Stimulated activated CD4-positive, alpha-beta T cell treated with anti-CD3 and anti-CD28 coated beads, Interleukin-12 subunit alpha, Interleukin-12 subunit beta, amount 100 ng/mL, for 4 hours (primary cell): ENCODE data around the gene C6orf58.

Source experiments
- DNase-seq: peaks from one replicate; pipeline ENCODE4 v3.0.0-alpha.2; 2020

C6orf58 gene

DNA sequence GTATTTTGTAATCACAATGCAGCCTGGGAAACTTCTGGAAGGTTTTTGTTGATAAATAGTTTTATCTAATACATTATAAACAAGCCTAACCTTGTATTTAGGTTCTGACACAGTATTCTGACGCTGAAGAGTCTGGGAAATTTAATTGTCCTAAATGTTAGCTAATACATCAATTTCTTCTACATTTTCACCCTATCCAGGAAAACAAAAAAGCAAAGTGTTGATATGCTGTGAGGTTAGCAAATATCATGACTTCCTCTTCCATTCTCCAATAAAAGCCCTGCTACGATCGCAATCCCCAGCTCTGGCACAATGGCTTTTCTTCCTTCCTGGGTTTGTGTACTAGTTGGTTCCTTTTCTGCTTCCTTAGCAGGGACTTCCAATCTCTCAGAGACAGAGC is at the start of gene C6orf58:
C6orf58 (plus strand) TSS at position 301 of the 400 bp plus-strand sequence; CDS start at position 313, 12 bp downstream.
- DNase-seq: no peak

DNA sequence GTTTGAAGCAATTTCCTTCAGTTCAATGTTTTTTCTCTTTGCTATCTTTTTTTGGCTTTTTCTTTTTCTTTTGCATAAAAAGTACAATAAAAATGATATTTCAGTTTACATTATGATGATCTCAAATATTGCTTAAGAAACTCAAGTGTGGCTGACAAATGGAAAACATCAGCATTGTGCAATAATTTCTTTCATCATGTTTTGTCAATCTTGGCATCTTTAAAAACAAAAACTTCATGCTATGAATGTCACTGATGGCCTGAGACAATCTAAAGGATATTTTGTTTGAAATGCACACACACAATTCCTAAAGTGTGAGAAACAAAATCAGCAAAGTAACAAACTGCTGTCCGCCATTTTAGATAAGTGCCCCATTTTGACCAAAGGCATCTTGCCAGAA is 44.0 kb upstream of the C6orf58 start:
- DNase-seq: no peak

DNA sequence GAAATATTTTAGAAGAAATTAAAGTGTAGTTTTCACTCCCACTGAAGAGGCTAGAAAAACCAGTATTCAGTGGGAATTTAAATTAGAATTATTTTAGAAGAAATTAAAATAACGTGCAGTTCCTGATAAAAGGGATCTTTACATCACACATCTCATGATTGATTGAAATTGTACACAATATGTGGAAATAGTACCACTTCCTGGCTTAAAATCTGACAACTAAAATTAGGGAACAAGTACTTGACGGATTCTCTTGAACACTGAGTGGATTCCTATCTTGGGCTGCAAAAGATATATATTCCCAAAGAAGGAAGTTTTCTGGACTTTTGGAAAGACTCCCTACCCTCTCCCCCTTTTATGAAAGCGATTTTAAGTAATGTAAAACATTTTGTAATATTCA is 43.2 kb upstream of the C6orf58 start:
- DNase-seq: no peak

DNA sequence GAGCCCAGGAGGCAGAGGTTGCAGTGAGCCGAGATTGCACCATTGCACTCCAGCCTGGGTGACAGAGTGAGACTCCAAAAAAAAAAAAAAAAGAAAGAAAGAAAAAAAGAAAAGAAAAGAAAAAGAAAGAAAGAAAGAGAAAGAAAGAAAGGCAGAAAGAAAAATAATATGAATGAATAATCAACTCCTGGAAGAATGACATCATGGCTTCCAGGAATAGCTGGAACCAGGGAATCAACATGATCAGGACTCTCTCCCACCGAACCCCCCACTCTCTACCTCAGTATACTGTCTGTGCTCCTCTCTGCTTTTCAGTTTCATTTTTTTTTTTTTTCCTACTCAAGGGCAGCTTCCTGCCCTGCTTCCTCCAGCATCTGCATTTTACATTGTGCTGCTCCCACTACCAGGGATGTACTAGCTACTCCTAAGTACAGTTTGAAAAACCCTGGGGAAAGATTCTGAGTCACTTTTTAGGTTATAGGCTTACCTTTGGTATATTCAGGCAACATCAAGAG is 38.2 kb upstream of the C6orf58 start:
- no peak for DNase-seq

DNA sequence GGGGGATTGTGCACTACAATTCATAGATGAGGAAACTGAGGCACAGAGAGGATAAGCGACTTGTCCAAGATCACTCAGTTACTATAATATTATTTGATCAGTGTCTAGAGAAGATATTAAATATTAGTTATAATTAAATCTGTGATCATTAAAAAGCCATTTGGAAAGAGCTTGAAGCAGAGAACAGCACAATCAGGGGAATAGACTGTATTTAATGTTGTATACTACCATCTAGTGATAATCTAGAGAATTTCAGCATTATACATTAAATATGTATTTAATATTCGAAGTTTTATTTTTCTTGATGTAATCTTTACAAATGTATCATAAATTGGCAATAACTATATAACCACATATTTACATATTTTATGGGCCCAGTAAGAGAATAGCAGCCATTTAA is 37.7 kb upstream of the C6orf58 start:
- DNase-seq: no peak

DNA sequence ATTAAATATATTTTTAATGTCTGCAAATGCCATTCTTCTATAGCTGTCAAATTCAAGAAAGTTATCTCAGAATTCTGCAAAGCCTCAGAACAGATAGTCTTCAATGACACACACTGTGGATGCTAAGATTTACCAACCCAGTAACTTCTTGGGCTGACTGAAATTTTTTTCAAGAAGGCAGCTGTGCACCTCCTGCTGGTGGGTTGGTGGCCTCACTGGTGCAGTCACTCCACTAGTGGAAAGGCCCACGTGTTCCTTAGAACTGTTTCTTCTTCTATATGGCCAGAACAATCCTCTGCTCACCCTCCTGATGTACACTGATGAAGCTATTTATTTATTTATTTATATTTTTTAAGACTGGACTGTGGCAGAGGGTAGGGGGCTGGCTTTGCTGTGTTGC is 29.8 kb upstream of the C6orf58 start:
- DNase-seq: no peak

DNA sequence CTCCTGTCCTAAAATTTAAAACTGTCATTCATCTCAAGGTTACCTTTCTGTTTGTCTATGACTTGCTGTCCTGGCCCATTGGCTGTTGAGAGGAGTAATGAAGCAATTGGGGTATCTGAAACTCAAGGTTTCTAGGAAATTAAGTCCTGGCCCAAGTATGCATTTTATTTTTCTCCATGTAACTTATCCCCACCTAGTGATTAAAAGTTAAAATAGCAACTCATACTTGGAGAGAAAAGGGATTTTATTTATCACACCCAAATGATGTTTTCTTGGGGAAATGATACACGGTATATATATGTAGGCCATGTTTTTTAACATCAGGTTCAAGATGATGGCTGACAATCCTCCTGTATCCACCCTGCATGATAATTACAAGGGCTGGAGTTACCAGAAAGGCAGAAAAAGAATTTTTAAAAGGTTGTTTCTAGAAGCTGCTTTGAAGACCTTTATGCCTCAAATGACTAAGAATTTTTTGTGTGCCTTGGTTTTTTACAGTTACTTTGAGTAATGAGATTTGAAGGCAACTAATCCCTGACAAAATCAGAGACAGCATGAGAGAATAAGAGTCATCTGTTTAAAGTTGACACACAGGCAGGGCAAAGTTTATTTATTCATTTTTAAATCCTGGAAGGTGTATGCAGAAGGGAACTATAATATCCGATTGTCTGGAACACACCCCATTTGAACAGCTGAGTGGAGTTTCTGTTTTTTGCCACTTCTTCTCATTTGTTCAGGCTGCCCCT is 28.9 kb upstream of the C6orf58 start:
- DNase-seq: no peak

DNA sequence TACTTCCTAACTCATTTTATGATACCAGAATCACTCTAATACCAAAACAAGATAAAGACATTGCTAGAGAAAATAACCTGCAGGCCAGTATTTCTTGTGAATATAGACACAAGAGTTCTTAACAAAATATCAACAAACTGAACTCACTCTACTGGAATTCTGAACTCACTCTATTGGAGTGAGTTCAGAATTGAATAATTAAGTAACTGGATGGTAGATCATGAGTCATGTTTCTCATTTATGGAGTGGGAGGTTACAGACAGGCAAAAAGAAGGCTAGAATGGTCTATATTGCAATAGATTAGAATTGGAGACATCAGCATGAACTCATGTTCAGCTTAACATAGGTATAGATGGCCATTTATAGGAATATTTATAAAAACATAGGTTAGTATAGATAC is 26.6 kb upstream of the C6orf58 start:
- DNase-seq: no peak

DNA sequence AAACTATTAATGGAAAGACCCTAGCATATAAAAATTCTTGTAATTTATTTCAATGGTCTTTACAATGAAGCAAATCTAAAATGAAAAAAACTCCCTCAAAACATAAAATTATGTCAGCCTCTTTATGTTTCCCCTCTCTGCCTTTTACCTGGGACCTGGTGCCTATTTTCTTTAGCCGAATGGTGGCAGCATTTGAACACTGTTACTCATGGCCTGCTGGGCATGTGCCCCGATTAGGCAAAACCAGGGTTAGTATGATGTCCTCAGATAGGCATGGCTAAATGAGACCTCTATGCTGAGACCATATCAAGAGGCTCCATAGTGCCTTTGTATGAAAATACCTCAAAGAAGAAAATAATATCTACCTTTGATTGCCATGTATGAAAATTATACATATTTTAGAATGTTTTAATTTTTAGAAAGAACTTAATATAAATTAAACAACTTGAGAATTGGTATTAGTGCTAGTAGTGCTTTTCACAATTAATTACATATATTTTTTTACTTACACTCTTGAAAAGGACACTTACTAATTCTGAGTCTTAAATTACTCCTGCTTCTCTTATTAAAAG is 22.5 kb upstream of the C6orf58 start:
- no peak for DNase-seq

DNA sequence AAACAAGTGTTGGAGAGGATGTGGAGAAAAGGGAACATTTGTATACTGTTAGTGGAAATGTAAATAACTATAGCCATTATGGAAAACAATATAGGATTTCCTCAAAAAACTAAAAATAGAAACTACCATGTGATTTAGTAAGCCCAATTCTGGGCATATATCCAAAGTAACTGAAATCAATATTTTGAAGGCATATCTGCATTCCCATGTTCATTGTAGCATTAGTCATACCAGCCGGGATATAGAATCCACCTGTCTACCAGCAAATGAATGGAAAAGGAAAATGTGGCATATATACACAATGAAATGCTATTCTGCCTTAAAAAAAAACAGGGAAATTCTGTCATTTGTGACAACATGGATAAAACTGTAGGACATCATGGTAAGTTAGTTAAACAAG is 15.3 kb upstream of the C6orf58 start:
- no peak for DNase-seq

DNA sequence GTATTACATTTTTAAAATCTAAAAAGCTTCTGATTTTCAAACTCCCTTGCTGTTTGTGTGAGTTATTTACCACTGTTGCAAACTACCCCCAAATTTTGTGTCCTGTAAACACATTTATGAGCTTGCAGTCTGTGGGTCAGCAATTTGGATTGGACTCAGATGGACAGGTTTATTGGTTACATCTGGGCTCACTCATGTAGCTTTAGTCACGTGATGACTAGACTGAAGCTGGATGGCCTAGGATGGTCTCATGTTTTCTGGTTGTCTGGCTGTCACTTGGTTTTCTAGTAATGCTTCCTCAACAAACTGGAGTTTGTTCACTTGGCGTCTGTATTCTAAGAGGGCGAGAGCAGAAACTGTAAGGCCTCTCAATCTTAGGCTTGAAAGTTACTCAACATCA is 12.2 kb upstream of the C6orf58 start:
- no peak for DNase-seq

DNA sequence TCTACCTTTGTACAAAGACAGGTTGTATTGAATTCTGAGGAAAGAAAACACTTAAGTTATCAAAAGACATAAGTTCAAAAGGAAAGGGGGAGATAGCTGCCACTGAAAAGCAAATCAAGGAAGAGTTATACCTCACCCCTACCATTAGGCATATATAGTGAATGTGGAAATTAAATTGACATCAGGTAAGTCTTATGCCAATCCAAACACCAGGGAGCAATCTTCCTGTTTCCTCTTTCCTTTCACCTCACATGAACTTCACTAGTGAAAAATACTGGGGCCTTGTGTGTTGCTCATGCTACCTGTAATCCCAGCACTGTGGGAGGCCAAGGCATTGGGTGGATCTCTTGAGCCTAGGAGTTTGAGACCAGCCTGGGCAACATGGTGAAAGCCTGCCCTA is 10.9 kb upstream of the C6orf58 start:
- DNase-seq: no peak

DNA sequence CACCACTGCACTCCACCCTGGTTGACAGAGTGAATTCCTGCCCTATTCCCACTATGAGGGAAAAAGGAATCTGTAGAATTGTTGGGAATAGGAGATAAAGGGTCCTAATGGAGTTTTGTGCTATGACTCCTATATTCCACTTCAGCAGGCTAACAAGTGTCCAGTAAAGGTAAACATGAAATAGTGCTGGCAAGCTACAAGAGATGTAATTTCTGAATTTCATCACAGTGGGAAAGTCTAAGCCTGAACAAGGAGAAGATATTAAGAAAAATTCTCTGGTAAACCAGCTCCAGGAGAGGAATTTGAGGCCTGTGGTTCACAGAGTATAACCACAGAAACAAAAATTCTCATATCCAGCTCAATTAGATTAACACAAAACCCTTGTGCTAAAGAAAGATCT is 10.3 kb upstream of the C6orf58 start:
- no peak for DNase-seq

DNA sequence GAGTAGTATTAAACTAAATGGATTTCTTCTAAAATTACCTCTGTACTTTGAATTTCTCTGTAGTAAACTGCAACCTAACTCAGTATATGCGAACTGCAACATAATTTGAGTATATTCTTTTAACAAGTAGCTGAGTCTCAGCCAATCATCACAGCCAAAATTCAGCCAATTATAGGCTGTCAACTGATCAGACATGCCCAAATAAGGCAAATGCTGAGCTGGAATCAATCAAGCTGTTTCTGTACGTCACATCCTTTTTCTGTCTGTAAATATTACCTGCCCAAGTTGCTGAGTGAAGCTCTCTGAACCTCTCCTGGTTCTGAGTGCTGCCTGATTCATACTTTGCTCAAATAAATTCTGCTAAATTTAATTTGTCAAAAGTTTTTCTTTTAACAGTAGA is 9.5 kb upstream of the C6orf58 start:
- DNase-seq: no peak

DNA sequence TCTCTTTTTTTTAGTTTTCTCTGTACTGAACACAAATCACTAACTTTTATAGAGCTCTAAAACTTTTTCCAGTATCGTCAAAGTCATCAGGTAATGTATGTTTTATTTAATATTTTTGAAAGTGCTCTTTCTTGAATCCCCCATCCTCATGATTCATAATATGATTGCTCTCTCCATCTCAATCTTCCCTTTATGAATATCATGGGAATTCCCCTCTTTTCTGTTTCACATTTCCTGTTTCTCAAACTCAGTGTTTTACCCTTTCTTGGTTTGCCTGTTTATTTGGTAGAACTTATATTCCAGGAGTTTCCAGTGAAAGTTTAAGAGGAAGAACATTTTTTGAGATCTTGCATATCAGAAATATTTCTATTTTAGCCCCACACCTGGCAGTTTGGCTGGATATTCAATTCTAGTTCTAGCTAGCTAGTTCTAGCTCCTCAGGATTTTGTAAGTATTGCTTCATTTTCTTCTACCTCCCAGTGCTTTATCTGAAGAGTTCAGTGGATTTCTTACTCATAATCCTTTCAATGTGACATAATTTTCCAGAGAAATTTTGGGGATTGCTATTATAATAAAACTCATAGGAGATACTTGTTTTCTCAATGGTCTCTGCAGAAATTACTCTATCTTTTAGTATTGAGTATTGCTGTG is 6.1 kb upstream of the C6orf58 start:
- no peak for DNase-seq

DNA sequence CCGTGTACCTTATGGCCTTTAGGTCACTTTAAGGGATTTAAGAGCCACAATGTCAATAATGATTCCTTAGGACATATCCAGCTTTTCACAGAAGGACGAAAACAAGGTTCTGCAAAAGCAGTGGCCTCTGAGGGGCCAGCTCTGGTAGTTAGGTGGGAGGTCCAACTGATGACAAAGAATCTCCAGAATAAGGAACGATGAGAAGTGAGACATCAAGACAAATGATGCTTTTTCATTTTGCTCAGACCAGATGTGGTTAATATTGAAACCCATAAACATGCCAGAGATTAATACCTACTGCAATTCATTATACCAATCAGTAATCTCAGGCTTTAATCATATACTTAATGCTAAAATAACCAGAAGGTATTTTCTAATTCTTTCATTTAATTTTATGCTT is 1.9 kb downstream of the C6orf58 start:
- DNase-seq: no peak

DNA sequence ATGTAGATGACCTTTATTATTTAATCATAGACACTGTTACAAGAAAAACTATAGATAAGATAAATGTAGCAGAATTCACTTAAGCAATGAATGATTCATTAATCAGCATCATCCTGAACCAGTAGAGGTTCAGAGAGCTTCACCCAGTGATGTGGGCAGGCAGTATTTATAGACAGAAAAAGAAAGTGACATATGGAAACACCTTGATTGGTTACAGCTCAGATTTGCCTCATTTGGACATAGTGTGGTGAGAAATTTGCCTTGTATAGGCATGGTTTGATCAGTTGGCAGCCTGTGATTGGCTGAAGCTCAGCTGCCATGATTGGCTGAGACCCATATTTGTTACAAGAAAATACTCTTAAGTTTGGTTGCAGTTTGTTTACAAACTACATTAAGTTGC is 4.6 kb downstream of the C6orf58 start:
- DNase-seq: no peak

DNA sequence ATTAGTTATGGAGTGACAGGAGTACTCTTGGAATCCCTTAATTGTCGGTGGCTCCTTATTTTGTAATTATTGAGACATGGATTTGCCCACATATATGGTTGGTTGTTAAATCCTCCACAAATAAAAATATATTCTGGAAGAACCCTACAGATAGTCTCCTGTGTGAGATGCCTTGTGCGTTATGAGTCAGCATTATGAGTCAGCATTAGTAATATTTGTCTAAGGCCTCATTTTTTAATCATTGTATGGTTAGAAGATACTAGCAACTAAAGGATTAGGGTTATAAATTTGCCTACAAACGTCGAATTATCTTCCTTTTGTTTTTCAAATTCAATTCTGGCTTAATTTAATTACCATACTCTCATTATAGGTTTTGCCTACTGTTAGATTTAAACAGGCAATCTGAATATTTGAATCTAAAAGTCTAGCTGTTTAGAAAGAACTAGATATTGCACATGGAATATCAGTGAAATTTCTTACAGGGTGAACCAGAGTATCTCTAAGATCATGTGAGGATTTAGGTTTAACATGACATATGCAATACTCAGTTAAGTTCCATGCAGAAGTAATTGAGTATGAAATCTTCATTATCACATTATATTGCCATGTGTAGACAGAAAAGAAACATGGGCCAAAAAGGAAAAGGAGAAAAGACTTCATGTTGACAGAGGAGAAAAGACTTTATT is 5.9 kb downstream of the C6orf58 start:
- no peak for DNase-seq

DNA sequence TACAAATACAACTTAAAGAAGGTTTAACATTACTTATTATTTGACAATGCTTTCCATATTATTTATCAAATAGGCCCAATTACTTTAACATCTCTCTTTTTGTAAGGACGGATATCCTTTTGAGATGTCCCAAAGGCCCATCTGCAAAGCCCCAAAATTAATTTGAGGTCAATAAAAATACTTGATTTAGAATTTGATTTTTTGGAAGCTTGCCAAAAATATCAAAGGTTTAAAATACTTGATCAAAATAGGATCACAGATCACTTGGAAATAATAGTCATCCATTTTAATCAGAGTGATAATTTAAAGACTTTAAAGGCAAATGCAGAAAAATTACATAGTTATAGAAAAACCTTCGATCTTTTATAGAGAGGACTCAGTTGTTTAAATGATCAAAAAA is 8.1 kb downstream of the C6orf58 start:
- no peak for DNase-seq

DNA sequence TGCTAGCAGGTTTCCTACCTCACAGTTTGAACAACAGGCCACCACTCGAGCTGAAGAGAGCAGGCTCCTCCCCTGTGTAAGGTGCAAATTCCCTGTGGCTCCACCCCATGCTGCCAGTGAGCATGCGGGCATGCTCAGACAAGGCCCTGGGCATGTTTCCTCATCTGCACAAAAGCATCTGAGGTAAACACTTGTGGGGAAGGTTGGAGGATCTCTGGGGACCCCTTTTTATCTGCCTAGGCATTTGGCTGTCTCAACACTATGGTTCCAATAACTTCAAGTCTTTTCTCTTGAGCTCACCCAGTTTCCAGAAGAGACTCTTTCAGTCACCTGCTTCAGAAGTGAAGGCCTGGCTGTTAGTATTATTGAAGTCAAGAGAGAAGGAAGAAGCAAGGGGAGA is 9.4 kb downstream of the C6orf58 start:
- DNase-seq: no peak

DNA sequence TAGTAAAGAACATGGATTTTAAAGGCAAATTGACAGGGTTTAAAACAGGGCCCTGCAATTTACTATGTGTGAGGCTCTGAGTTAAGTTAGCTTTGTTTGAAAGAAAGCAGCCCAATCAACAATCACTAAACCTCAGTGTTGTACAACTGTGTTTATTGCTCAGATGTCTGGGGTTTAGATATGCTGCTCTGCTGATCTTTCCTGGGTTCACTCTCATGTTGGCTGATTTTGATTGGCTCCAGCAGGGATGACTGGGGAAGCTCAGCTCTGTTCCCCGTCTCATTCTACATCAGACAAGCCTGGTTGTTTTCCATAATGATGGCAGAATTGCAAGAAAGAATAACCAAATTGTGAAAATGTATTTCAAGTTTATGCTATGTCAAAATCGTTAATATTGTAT is 10.9 kb downstream of the C6orf58 start:
- DNase-seq: no peak

DNA sequence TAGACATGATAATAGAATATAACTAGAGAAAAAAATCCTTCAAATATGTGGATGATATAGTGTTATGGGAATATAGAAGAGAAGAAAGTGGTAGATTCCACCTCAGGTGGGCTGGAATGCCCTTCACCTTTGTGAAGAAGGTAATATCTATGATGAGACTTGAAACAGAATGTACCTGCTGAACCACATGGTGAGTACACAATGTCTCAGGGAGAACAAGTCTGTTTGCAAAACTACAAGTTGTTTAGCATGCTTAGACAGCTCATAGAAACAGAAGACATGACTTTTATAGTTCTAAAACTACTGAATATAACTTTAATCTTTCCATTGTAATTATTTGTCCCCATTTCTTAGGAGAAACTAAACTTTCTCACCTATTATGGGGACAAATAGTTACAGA is 12.2 kb downstream of the C6orf58 start:
- no peak for DNase-seq

DNA sequence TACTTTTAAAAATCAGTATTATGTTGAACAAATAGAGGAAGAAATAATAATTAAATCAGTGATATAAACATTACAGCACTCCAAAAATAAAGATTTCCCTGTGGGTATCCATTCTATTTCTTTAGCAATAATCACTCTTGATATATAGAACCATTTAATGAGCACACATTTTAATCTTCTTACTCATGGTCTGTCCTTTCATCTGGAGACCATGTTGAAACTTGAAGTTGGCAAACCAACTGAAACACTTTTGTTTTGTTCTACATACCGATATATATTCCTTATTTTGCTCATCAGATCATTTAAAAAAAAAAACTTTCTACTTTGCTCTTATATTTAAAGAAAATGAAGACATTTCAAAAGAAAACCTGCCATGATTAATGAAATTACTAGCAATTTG is 13.4 kb downstream of the C6orf58 start:
- DNase-seq: no peak

DNA sequence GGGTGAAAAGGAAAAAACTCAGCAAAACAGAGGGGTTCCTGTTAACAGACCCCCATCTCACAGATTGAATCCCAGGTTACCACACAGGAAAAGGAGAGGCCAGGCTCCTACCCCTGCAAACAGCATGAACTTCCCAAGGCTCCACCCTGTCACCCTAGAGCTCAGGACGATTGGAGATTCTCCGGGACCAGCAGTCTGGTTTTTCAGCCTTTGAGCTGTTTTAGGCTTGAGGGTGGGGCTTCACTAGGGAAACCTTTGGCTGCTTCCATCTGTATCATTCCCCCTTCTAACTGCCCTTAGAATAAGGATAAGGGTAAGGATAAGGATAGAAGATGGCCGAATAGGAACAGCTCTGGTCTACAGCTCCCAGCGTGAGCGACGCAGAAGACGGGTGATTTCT is 16.0 kb downstream of the C6orf58 start:
- DNase-seq: no peak
